Uterus (tissue), 2 donors: Measurements from ENCODE around the gene ADORA2A.

Source experiments
- POLR2A ChIP-seq, 2 donors: fragments of 450-650 bp; IDR thresholded peaks; one replicate each; pipeline ENCODE4 v1.6.1; 2016; ENCODE audit warnings: antibody characterized with exemption in 2 of 2, mild to moderate bottlenecking in 1 of 2, moderate library complexity in 1 of 2
- TF ChIP-seq, protein P1 (sequence below), 4 experiments: fragments of 200-600 bp in 2 of 4; fragments of 450-650 bp in 2 of 4; sonication (generic) in 2 of 4; IDR thresholded peaks; one replicate each; pipeline ENCODE4 v1.5.1; 2016 to 2019; ENCODE audit warnings: antibody characterized with exemption in 4 of 4, mild to moderate bottlenecking in 2 of 4, moderate library complexity in 1 of 4

DNA sequence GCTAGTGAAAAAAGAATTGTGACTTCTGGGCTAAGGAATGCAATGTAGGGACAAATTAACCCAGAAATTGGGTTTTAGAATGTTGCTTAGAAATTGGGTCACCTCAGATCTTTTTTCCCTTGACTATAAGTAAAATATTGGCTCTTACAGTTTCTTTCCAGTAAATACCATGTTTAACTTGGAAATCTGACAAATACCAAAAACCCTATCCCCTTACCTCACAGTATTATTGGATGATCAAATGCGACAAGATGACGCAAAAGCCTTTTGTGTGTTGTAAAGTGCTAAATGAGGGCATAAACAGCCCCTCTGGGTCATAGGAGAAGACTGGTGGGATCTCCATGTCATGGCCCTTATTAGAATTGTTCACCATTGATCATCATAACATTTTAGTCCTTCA, 61.6 kb downstream of the ADORA2A start:
- TF ChIP-seq POLR2A (IDR thresholded peaks at IDR 0.05): no peak
- TF ChIP-seq, protein P1, sequence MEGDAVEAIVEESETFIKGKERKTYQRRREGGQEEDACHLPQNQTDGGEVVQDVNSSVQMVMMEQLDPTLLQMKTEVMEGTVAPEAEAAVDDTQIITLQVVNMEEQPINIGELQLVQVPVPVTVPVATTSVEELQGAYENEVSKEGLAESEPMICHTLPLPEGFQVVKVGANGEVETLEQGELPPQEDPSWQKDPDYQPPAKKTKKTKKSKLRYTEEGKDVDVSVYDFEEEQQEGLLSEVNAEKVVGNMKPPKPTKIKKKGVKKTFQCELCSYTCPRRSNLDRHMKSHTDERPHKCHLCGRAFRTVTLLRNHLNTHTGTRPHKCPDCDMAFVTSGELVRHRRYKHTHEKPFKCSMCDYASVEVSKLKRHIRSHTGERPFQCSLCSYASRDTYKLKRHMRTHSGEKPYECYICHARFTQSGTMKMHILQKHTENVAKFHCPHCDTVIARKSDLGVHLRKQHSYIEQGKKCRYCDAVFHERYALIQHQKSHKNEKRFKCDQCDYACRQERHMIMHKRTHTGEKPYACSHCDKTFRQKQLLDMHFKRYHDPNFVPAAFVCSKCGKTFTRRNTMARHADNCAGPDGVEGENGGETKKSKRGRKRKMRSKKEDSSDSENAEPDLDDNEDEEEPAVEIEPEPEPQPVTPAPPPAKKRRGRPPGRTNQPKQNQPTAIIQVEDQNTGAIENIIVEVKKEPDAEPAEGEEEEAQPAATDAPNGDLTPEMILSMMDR (IDR thresholded peaks at IDR 0.05): no peak
